HT1080 (cell line): ENCODE results near the gene CHRNB2. TPM values are rescaled to one million over a fixed set of nuclear protein-coding genes. Genes with fewer than 3 reads are reported as not detected.
"Not testable (repeated sequence)": the region's sequence is repeated elsewhere in the genome, so short reads cannot be mapped to it uniquely, and the experiment has no call there.

Experiments used
- DNase-seq: peaks from one replicate; pipeline ENCODE4 v3.0.0-alpha.2; 2015; ENCODE audit warnings: low read depth
- polyA plus RNA-seq, 2 experiments: library from polyadenylated mRNA; depleted of rRNA; stranded (reverse); fragments of >200 nt; gene quantifications; 2 replicates each; pipeline ENCODE4 v1.2.3, GENCODE V29; 2015
- total RNA-seq: library from RNA; depleted of rRNA; stranded (reverse); fragments of >200 nt; shearing (Covaris generic); gene quantifications from 2 replicates; pipeline ENCODE4 v1.2.3, GENCODE V29; 2014; rRNA removed

CHRNB2 gene, protein sequence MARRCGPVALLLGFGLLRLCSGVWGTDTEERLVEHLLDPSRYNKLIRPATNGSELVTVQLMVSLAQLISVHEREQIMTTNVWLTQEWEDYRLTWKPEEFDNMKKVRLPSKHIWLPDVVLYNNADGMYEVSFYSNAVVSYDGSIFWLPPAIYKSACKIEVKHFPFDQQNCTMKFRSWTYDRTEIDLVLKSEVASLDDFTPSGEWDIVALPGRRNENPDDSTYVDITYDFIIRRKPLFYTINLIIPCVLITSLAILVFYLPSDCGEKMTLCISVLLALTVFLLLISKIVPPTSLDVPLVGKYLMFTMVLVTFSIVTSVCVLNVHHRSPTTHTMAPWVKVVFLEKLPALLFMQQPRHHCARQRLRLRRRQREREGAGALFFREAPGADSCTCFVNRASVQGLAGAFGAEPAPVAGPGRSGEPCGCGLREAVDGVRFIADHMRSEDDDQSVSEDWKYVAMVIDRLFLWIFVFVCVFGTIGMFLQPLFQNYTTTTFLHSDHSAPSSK
- 0.17 and 0.88 TPM in 2 replicates for total RNA-seq
- polyA plus RNA-seq (2015; cell fraction: cytosol; rRNA removed): 0.06 and 0.14 TPM in 2 replicates
- 0.16 and 0.18 TPM in 2 replicates for polyA plus RNA-seq (2015; cell fraction: nucleus; rRNA removed)

DNA sequence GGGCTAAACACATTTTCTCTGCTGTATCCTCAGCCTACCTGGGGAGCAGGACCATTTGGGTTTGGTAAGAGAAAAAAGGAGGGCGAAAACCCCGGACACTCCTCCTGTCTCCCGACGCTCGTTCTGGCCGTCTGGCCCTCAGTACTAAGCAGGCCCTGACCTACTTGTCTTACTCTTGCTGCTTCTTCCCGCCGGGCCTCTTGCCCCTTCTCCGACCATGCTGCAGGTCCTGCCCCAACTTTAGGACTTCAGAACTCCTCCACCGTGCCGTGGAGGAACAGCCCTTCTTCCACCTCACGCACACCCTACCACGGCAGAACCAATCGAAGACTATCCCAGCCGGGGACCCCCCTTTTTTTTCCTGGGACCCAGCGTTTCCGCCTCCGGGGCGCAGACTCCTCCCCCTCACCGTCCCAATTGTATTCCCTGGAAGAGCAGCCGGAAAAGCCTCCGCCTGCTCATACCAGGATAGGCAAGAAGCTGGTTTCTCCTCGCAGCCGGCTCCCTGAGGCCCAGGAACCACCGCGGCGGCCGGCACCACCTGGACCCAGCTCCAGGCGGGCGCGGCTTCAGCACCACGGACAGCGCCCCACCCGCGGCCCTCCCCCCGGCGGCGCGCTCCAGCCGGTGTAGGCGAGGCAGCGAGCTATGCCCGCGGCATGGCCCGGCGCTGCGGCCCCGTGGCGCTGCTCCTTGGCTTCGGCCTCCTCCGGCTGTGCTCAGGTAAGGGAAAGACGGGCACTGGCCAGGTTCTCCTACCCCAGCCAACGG is at the start of gene CHRNB2:
Gene CHRNB2, plus strand, starts transcription at position 393 of the 771 bp plus-strand sequence. Its CDS starts 267 bp downstream, at position 660.
- peak; percentile 39 for DNase-seq

DNA sequence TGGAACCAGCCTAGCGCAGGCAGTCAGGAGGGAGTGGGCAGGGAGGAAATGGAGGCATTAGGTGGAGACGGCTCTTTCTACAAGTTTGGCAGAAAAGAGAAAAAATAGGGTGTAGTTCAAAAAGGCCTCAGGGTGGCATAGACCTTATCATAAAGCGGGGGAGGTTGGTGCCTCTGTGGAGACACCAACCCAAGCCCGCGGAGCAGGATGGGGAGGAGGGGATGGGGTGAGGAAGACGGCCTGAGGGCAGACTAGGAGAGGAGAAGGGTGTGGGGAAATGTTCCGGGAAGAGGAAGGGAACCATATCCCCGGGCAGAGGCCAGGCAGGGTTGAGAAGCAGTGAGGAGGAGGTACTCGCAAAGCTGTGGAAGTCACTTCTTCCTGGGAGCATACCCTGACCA is 48.0 kb upstream of the CHRNB2 start:
- no peak for DNase-seq

DNA sequence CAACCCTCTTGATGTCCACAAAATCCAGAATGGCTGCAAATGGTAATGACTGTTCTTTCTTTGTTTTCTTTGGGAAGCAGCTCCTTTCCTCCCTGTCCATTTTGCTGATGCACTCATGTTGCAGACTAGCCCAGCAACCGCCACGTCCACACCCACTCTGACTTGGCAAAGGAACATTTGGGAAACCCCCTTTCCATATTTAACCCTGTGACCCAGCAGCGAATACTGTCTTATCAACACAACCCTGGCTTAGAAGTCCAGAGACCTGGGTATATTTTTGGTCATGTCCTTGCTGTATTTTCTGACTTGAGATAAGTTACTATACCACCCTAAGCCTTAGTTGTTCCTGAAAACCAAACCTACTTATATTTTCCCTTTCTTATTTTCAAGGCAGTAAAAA is 47.2 kb upstream of the CHRNB2 start:
- DNase-seq: no peak

DNA sequence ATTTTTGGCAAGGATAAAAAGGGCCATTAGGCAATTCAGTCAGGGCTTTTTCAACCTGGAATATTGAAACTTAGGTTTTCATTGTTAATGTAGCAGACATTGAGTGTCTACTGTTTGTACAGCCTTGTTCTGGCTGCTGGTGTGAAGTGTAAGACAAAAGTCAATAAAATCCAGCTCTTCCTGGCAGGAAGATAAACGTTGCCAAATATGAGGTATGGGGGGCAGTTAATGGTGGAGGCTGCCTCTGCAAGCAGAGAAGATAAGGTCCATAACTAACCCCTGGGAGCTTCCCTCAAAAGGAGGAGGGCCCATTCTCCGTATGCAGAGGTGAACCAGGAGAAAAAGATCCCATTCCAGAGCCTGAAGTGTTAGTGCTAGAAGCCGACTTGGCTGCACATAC is 45.9 kb upstream of the CHRNB2 start:
- no peak for DNase-seq

DNA sequence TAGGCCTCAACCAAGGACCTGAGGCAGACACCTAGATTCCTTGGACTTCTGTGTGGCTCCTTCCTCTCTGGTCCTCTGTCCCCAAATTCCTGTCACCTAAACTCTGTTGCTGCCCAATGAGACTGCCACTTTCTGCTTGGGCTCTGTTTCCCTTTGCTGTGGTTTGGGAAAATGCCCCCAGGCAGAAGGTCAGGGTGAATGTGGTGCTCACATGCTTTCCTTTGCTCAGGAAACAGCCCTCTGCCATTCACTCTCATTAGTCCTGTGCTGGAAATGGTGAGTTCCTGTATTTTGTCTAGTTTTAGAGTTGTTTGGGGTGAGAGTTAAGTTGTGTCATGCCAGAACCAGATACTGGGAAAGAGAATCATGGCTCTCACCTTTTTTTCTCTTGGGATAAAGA is 42.7 kb upstream of the CHRNB2 start:
- DNase-seq: no peak

DNA sequence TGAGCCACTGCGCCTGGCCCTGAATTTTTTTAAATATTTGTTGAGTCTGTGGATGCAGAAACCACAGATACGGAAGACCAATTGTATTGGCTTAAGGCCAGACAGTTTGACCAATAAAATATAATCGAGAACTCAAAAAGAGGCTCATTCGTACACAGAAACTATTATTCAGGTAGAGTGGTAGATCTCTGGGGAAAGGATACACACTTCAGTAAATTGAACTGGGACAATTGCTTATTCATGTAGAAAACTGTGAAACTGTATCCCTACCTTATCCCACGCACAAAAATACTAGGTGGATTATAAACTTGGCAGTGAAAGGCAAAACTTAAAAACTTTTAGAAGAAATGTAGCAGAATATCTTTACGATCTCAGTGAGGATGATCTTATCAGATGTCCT is 40.4 kb upstream of the CHRNB2 start:
- DNase-seq: no peak

DNA sequence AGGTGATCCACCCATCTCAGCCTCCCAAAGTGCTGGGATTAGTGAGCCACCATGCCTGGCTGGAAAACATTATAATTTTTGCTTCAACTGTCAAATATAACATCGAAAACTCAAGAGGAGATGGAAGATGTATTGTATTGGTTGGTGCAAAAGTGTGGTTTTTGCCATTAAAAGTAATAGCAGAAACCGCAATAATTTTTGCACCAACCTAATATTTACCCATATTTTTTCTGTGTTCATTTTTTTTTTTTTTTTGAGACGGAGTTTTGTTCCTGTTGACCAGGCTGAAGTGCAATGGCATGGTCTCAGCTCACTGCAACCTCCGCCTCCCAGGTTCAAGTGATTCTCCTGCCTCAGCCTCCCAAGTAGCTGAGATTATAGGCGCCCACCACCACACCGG is 38.3 kb upstream of the CHRNB2 start:
- no peak for DNase-seq

DNA sequence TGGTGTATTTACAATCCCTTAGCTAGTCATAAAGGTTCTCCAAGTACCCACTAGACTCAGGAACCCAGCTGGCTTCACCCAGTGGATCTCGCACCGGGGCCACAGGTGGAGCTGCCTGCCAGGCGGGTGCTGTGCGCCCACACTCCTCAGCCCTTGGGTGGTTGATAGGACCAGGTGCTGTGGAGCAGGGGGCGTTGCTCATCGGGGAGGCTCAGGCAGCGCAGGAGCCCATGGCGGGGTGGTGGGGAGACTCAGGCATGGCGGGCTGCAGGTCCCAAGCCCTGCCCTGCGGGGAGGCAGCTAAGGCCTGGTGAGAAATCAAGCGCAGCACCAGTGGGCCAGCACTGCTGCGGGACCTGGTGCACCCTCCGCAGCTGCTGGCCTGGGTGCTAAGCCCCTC is 35.6 kb upstream of the CHRNB2 start:
- DNase-seq: not testable (repeated sequence)

DNA sequence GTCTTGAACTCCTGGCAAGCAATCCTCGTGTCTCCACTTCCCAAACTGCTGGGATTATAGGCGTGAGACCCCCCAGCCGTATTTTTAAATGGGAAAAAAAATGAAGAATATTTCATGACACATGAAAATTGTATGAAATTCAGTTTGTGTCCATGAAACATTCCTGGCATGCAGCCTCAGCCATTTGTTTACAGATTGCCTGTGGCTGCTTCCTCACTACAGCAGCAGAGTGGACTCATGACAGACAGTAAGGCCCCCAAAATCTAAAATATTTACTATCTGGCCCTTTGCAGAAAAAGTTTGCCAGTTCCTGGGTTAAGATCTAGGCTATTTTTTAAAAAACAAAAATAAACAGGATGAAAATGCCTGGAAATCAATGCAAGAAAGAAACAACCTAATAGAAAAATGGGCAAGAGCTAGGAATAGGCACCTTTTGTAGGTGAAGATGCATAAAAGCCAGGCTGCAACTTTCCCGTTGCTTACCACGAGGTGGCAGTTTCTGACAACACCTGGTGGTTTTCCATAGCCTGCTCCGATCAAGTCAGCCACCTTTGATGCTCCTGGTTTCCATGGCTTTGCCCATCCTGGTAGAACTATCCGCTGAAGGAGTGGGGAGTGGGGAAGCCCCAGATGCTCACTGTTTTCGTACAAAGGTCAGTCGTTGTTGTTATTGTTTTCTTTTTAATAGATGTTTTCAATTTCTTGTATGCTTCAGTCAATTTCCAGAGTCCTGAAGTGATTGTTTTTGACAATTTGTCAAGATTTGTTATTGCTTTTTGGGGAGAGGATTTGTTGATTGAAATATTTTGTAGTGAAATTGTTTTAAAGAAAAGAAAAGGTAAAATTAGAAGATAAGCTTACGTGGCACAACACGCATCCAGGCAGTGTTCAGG is 33.4 kb upstream of the CHRNB2 start:
- DNase-seq: peak; percentile 22

DNA sequence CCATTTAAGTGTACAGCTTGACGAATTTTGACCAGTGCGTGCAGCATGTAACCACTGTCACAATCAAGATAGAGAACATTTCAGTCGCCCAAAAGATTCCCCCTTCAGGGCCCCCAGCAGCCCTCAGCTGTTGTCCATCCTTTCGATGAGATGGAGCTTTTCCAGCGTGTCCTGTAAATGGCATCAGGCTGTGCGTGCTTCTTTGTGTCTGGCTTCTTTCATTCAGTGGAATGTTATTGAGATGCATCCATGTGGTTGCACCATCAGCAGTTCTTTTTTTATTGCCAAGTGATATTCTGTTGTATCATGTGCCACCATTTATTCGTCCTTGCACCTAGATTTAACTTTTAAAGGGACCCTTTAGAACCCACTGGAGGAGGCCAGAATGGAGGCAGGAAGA is 31.0 kb upstream of the CHRNB2 start:
- no peak for DNase-seq

DNA sequence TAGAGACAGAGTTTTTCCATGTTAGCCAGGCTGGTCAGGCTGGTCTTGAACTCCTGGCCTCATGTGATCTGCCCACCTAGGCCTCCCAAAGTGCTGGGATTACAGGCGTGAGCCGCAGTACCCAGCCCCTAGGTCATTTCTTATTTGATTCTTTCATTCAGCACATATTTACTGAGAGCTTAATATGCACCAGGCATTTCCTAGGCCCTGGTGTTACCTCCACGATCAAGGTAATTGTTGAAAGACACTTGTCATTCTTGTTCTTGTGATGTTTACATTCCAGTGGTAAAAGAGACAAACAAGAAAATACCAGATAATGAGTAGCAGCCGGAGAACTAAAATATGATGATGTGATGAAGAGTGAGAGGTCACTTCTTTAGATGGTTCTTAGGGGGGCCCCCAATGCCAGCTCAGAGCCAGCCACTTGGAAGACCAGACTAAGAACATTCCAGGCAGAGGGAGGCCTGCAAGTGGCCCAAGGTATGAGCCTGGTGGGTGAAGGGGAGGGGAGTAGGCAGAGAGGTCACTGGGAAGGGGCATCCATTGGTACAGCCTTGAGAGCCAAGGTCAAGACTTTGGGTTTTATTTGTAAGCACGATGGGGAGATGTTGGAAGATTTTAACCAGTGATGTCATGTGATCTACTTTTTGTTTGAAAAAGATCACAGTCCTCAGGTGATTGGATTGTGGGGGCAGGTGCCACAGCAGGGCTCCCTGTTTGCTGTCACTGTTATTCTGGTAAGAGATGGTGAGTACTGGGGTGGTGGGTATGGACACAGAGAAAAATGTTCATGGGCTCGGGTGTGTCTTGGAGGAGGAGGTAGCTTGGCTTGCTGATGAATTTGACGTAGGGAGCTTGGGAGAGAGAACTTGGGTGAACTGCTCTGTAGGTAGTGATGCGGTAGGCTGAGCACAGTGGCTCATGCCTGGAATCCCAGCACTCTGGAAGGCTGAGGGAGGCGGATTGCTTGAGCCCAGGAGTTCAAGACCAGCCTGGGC is 27.8 kb upstream of the CHRNB2 start:
- no peak for DNase-seq

DNA sequence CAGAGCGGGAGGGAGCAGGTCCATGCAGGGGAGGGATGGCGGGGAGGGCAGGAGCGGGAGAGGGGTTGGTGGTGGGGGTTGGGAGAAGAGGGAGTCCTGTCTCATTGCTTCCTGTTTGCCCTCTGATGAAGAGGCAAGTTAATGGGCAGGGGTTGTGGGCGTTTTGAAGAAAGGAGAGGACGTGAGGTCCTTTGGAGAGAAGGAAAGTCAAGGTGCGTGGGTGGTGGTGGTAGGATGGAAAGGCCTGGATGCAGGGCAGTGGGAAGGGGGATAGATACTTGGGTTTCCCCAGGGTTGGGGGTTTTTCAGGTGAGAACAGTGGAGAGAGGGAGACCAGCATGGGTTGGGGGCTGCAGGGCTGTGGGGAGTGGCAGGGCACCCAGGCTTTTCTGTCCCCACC is 26.3 kb upstream of the CHRNB2 start:
- no peak for DNase-seq

DNA sequence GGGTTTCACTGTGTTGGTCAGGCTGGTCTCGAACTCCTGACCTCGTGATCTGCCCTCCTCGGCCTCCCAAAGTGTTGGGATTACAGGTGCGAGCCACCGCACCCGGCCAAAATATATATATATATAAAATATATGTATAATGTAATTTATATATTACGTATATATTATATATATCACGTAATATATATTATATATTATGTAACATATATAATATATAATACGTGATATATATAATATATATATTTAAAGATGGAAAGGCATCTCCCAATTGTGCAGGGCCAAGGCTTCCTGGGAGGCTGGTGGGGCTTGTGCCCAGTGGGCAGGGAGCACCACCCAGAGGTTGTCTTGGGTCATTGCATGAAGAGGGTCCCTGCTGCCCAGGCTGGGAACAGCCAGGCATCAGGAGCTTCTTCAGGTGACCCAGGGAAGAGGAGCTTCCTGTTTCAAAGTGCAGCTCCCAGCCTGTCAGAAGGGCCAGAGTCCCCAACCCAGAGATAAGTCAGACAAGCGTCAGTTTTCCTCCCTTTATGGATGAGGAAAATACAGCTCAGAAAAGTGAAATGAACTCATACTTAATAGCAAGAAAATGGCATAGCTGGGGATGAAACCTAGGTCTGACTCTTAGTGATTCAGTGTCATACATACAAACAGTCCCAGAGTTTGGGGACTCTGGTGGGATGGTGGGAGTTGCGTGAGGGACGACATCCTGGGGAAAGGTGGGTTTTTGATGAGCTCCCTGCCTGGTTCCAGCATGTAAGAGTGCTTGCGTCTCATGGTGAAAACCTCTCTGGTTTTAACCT is 21.1 kb upstream of the CHRNB2 start:
- peak; percentile 65 for DNase-seq

DNA sequence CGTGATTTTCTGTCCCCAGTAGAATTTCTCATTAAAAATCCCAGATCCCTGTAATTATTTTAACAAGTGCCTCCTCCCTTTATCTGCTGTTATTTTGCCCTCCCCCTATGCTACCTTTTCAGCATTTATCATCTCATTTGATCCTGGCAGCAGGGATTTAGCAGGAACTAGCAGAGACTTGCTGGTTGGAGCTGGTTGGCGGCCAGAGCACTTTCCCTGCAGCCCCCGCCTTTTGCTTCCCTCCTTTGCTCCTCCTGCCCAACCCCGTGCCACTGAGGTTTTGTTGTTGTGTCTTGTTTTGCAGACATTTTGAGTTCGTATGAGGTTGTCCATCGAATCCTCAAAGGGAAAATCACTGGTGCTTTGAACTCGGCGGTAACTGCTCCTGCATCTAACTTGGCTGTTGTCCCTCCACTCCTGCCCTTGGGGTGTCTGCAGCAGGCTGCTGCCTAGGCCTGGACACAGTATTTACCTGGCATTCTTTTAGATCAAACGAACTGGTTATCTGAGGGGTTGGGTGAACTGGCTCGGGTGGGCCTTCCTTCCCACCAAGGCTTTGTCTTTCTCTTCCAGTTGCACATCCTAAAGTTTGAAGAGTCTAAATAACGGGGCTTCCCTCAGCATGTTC is 20.4 kb upstream of the CHRNB2 start:
- DNase-seq: no peak

DNA sequence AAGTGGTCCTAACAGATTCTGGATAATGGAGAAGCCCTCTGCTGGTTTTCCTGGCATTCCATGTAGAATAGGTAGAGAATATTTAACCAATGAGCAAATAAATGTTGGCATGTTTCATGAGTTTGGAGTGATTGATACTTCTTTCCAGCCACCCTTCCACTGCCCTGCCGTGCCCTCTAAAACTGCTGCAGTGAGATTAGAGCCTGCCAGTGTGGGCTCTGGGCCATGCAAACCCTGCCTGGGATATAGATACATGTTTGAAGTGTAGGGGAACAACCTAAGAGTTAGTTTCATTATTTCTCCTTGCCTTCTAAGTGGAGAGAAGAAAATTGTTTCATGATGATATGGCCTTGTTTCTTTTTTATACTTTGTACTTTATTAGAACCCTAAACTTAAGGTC is 19.6 kb upstream of the CHRNB2 start:
- DNase-seq: no peak

DNA sequence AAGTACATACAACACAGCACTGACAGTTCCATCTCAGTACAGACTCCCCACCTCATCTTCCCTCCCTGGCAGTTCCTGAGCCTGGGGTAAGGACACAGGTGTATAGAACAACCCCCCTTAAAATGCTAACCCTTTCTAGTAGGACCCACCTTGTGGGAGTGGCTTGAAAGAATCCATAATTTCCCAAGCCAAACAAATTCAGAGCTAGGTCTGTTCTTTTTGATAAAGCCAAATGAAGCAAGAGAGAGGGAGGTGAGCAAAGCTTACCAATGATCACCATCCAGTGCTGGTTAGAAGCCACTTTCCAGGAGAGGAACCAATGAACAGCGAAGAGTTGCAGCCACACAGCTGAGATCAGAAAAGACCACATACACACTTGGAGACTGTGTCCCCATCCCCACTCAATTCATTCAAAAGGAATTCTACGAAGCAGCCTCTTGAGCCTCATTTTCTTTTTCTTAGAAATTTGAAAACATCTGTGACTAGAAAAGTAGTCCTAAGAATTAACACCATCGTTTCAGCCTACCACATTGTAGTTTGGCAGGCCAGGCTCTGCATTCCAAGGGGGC is 18.3 kb upstream of the CHRNB2 start:
- no peak for DNase-seq

DNA sequence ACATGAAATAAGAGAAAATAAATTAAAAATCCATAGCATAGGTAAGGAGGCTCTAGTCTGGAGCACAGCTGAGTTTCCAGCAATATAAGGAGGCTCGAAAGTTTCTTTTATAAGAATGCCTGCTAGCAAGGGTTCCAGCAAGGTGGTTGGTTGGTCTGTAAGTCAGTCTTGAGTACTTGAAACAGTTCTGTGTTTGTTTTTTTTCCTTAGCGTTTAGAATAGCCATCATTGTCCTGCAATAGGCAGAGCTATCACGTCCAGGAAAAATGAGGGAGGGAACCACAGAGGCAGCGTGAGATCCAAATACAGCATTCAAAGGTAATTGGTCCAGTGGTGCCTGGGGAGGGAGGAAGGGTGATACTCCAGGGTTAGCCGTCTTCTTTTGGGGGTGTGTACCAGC is 17.5 kb upstream of the CHRNB2 start:
- no peak for DNase-seq

DNA sequence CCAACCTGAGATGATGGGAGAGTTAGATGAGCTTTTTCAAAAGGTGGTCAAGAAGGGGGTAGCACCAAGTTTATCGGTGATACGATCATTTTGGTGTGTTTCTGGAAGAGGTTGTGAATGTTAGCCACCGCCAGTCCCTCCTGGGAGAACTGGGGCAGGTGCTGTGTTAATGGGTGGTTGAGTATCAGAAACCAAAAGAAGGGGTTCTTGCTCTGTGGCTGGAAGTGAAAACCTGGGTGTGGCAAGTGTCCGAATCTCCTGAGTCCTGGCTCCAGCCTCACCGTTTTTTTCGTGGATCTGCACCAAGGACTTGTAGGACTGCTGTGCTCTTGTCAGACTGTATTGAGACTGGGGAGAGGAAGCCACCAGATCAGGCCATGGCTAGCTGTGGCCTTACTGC is 16.9 kb upstream of the CHRNB2 start:
- DNase-seq: no peak
